Fibroblast of the aortic adventitia (primary cell): ENCODE results near the gene TRIM38. TPM values are rescaled to one million over a fixed set of nuclear protein-coding genes. Genes with fewer than 3 reads are reported as not detected.
A peak's percentile ranks its signal among the peaks of the same experiment; 100 is the strongest.
"Not testable (repeated sequence)": the region's sequence is repeated elsewhere in the genome, so short reads cannot be mapped to it uniquely, and the experiment has no call there.

Source experiments
- DNase-seq: peaks from one replicate; pipeline ENCODE4 v3.0.0-alpha.2; 2010; ENCODE audit warnings: low read depth
- H3K4me3 ChIP-seq: 2 replicates; pipeline ENCODE4 v1.5.1; 2011; ENCODE audit warnings: low read depth, mild to moderate bottlenecking, control low read depth, low read length, moderate library complexity
- total RNA-seq: library from RNA; depleted of rRNA; stranded (reverse); fragments of >200 nt; gene quantifications from 2 replicates; pipeline ENCODE4 v1.2.3, GENCODE V29; 2012; ENCODE audit warnings: low replicate concordance
- TF ChIP-seq, protein P1 (sequence below): IDR thresholded peaks from 2 replicates; pipeline ENCODE4 v1.5.1; 2011; ENCODE audit warnings: mild to moderate bottlenecking, low read length, control low read depth, inconsistent platforms; ENCODE audit not compliant: insufficient read depth

The TRIM38 gene
- total RNA-seq, 1 donor: 12.0 TPM

DNA sequence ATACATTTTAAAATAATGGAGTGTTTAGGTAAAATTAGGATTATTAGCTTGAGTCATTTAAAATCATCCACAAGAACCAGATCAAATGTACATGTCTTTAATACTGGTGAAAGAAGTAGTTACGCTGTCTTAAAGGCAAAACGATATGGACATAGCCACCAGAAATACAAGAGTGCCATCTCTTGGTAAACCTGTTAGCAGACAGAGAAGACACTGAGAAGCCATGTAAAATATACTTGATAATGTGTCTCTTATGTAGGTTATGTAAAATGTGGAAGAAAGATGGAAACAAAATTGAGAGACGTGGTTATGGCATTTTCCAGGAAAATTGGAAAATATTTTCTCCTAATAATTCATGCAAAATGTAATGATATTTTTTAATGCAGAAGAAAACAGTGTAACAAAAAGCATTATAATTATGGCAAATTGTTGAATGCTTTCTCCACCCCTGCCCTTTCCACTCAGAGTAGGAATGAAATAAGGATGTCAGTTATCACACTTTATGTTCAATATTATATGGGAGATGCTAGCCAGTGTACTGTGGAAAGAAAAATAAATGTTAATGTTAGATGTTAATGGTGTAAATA is 19.9 kb upstream of the TRIM38 start:
- TF ChIP-seq, protein P1, sequence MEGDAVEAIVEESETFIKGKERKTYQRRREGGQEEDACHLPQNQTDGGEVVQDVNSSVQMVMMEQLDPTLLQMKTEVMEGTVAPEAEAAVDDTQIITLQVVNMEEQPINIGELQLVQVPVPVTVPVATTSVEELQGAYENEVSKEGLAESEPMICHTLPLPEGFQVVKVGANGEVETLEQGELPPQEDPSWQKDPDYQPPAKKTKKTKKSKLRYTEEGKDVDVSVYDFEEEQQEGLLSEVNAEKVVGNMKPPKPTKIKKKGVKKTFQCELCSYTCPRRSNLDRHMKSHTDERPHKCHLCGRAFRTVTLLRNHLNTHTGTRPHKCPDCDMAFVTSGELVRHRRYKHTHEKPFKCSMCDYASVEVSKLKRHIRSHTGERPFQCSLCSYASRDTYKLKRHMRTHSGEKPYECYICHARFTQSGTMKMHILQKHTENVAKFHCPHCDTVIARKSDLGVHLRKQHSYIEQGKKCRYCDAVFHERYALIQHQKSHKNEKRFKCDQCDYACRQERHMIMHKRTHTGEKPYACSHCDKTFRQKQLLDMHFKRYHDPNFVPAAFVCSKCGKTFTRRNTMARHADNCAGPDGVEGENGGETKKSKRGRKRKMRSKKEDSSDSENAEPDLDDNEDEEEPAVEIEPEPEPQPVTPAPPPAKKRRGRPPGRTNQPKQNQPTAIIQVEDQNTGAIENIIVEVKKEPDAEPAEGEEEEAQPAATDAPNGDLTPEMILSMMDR: peak; percentile 66
- DNase-seq: peak; percentile 80
- H3K4me3 ChIP-seq: no peak overlapping the region

DNA sequence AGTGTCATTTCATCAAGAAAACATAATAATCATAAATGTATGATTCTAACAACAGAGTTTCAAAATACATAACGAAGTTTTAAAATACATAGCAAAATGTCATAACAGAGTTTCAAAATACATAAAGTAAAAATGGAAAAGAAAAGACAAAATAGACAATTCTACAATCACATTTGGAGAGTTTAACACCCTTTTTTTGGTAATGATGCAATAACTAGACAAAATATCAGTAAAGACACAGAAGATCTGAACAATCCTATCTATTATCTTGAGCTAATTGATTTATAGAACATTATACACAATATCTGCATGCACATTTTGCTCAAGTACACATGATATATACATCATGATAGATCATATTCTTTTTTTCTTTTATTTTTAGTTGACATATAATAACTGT is 18.7 kb upstream of the TRIM38 start:
- no peak for DNase-seq
- TF ChIP-seq, protein P1: no peak
- no peak overlapping the region for H3K4me3 ChIP-seq

DNA sequence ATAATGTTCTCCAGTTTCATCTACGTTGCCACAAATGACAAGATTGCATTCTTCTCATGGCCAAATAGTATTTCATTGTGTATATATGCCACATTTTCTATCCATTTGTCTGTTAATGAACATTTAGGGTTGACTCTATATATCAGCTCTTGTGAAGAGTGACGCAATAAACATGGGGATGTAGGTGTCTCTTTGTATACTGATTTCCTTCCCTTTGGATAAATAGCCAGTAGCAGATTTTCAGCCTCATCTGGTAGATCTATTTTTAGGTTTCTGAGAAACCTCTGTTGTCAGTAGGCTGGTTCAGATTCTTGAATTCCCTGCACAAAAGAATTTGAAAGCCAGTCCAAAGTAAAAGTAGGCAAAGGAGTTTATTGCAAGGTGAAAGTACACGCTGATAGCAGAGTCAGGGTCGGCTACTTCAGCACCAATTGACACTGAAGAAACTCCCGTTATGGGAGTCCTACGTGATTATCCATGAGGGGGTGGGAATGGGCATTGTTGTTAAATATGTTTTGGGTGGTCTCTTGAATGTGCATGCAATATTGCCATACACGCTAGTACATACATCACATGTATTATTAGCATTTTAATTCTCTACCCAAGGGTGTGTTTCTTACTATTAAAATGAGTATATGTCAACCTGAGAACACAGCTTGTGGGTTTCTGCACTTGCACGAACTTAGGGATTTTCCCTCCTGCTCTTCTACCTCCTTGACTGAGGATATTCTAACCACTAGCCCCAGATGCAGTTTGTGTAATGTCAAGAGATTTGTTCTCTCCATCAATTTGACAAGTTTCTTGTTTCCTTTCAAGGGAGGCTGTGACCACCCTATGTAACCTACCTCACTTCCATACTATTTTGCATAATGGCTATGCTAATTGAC is 17.7 kb upstream of the TRIM38 start:
- TF ChIP-seq, protein P1: no peak
- no peak overlapping the region for H3K4me3 ChIP-seq
- DNase-seq: no peak

DNA sequence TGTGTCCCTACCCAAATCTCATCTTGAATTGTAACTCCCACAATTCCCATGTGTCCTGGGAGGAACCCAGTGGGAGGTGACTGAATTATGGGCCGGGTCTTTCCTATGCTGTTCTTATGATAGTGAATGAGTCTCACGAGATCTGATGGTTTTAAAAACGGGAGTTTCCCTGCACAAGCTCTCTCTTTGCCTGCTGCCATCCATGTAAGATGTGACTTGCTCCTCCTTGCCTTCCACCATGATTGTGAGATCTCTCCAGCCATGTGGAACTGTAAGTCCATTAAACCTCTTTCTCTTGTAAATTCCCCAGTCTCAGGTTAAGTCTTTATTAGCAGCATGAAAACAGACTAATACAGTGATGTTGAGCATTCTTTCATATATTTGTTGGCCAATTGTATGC is 16.9 kb upstream of the TRIM38 start:
- H3K4me3 ChIP-seq, DNase-seq: not testable (repeated sequence)

DNA sequence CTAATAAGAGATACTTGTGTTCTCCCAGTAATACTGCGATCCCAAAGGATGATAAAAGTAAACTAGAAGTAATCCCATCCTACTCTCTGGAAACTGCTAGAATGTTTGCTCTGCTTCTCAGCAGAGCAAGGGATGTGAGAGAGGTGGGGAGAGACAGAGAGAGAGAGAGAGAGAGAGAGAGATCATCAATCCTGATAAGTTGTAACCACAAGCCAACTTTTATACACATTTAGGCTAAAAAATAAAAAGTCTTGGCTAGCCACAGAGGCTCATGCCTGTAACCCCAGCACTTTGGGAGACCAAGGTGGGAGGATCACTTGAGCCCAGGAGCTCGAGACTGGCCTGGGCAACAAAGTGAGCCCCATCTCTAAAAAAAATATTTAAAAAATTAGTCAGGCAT is 16.0 kb upstream of the TRIM38 start:
- TF ChIP-seq, protein P1: no peak
- no peak for DNase-seq
- H3K4me3 ChIP-seq: no peak overlapping the region

DNA sequence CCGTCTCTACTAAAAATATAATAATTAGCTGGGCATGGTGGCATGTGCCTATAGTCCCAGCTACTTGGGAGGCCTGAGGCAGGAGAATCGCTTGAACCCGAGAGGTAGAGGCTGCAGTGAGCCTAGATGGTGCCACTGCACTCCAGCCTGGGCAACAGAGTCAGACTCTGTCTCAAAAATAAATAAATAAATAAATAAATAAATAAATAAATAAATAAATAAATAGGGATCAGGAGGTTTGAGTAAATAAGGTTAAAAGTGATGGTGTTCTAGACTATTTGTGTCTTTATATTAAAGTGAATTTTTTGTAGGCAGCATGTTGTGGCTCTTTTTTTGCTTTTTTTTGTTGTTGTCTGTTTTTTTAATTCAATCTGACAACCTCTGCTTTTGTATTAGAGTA is 15.1 kb upstream of the TRIM38 start:
- DNase-seq, H3K4me3 ChIP-seq: not testable (repeated sequence)

DNA sequence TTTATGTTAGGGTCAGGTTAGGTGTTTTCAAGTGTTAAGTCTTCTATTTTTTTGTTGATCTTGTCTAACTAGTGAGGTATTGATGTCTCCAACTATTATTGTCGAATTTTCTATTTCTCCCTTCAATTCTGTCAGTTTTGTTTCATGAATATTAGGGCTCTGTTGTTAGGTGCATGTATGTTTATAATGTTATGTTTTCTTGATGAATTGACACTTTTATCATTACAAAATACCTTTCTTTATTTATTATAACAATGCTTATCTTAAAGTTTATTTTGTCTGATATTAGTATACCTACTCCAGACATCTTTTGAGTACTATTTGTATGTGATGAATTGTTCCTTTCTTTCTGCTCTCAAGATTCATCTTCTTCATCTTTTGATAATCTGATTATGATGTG is 12.9 kb upstream of the TRIM38 start:
- TF ChIP-seq, protein P1: no peak
- no peak for DNase-seq

DNA sequence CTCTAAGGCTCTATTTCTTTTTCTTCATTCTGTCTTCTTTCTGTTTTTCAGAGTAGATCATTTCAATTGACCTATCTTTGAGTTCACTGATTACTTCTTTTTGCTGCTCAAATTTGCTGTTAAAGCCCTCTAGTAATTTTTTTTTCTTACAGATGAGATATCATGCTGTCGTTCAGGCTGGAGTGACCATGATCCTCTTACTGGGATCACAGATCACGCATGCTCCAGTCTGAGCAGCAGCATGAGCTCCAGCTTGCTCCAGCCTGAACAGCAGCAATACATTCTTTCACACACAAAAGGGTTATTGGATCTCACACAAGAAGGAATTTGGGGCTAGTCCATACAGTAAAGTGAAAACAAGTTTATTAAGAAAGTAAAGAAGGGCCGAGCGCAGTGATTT is 12.3 kb upstream of the TRIM38 start:
- TF ChIP-seq, protein P1: no peak
- no peak for DNase-seq
- no peak overlapping the region for H3K4me3 ChIP-seq

More for the DNA sequence above, 12.9 kb upstream of the TRIM38 start:
- H3K4me3 ChIP-seq: no peak overlapping the region
